Measurements from ENCODE around the gene OGDH.
"Not testable (repeated sequence)": the region's sequence is repeated elsewhere in the genome, so short reads cannot be mapped to it uniquely, and the experiment has no call there.

Gene OGDH

DNA sequence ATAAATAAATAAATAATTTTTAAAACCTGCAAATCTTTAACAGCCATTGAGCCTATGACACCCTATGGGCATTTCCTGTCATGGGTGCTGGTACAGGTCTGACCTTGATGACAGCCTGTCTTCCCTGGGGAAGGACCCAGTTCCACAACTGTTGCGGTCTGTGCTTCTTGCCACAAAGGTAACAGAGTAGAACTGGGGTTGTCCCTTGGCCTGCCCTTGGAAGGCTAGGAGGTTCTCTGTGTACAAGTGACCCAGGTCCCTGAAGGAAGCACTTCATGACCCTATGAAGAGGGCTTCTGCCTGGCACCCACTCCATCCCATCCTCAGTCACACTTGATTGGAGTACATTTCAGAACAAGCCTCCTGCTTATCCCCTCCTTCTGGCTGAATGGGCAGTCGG lies 66.9 kb downstream of the OGDH start:
- DNase-seq (ENCODE audit: low read depth) = no peak

DNA sequence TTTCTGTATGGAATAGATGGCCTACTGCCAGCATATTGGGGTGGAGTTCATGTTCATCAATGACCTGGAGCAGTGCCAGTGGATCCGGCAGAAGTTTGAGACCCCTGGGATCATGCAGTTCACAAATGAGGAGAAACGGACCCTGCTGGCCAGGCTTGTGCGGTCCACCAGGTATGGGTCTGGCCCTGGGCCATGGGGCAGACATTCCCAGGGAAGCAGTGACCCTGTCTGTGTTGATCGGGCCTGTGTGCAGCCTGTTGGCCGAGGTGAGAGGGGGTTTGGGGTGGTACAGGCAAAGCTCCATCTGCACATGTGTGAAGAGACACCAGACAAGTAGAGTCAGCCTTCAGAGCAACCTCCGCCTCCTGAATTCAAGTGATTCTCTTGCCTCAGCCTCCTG lies 67.3 kb downstream of the OGDH start:
- DNase-seq (ENCODE audit: low read depth) = no peak

DNA sequence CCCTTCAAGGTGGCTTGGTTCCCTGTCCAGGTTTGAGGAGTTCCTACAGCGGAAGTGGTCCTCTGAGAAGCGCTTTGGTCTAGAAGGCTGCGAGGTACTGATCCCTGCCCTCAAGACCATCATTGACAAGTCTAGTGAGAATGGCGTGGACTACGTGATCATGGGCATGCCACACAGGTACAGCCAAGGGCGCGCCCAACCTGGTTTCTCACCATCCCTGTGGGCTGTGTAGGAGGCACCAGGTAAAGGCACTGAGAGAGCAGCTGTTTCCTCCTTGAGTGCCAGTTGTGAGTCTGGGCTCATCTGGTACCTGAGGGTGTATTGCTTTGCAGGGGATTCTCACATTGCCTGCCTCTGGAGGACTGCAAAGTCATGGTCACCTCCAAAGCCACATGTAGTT lies 68.0 kb downstream of the OGDH start:
- DNase-seq (ENCODE audit: low read depth) = no peak

DNA sequence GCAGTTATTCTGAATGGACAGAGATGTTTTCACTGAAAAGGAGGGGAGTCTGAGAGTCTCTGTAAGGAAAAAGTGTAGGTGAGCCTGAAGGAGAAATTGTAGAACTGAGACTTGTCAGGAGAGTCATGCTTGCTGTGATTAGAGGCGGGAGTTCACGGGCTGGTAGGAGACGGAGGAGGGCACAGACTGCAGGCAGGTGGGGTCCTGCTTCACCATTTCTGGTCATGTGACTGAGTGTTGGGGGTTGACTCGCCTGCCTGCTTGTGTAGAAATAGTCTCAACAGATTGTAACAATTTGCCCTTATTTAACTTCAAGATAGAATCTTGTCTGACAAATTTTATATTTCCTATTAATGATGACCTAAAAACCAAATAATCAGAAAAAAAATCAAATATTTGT lies 70.3 kb downstream of the OGDH start:
- DNase-seq (ENCODE audit: low read depth) = no peak

GRCh38 chr7:44678101-44678470 lies 71.7 kb downstream of the OGDH start:
- no peak for DNase-seq (ENCODE audit: low read depth)

GRCh38 chr7:44678471-44679179 lies 72.2 kb downstream of the OGDH start:
- no peak for DNase-seq (ENCODE audit: low read depth)

DNA sequence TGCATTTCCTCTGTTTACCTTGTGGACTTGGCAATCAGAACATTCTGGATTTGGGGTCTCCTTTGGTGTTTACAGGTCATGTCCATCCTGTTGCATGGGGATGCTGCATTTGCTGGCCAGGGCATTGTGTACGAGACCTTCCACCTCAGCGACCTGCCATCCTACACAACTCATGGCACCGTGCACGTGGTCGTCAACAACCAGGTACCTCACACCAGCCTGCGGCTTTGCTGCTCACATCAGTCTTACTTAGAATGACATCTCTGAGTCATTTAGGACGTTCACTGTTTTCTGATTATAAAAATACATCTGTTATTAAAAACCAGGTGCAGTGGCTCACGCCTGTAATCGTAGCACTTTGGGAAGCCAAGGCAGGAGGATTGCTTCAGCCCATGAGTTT lies 75.2 kb downstream of the OGDH start:
- no peak for DNase-seq (ENCODE audit: low read depth)

DNA sequence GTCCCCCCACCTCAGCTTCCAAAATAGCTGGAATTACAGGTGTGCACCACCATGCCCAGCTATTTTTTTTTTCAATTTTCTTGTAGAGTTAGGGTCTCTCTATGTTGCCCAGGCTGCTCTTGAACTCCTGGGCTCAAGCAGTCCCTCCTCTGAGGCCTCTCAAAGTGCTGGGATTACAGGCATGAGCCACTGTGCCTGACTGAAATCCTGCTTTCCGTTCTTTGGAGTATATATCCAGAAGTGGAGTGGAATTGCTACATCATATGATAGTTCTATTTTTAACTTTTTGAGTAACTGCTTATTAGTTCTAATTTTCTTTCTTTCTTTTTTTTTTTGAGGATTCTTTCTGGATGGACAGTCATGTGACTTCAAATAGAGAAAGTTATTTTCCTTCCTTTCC lies 79.3 kb downstream of the OGDH start:
- DNase-seq (ENCODE audit: low read depth) = no peak

DNA sequence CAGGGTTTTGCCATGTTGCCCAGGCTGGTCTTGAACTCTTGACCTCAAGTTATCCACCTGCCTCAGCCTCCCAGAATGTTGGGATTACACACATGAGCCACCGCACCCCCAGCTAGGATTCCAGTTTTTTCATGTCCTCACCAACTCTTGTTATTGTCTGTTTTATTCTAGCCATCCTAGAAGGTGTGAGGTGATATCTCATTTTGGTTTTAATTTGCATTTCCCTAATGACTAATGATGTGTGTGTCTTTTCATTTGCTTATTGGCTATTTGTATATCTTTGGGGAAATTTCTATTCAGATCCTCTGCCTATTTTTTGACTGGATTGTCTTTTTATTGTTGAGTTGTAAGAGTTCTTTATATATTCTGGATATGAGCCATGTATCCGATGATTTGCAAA lies 83.0 kb downstream of the OGDH start:
- DNase-seq (ENCODE audit: low read depth) = no peak

DNA sequence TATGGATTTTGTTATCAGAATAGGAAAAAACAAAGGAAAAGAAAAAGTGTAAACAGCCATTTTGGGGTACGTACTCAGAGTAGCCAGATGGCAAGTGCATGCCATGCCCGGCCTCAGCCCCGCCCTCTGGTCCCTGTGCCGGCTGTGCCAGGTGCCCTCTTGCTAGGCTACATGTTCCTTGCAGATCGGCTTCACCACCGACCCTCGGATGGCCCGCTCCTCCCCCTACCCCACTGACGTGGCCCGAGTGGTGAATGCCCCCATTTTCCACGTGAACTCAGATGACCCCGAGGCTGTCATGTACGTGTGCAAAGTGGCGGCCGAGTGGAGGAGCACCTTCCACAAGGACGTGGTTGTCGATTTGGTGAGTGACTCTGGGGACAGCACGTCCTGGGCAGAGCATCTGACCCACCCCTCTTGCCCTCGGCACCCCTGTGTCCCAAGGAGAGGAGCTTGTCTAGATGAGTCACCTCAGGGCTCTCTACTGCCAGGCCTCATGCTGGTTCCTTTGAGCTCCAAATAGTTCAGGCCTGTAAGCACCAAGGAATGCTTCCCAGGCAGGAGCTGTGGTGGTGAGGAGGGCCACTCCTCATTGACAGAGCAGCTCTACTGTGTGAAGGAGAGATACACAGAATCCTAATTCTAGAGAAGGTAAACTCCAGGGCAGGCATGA lies 87.3 kb downstream of the OGDH start:
- DNase-seq (ENCODE audit: low read depth) = no peak

GRCh38 chr7:44694326-44694725 lies 87.9 kb downstream of the OGDH start:
- no peak for DNase-seq (ENCODE audit: low read depth)

GRCh38 chr7:44694766-44695165 lies 88.3 kb downstream of the OGDH start:
- no peak for DNase-seq (ENCODE audit: low read depth)

DNA sequence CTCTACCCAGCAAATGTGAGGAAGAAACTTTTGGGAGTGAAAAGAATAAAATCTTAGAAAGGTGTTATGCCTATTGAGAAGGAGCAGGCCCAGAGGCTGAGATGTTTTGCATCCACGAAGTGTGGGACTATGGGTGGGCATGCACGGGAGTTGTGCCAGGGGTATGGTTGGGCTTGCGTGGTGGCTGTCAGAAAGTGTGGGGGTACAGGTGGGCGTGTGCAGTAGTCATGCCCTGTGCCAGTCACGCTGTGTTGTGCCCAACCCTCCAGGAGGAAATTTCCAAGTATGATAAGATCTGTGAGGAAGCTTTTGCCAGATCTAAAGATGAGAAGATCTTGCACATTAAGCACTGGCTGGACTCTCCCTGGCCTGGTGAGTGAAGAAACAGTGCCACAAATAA lies 89.3 kb downstream of the OGDH start:
- DNase-seq (ENCODE audit: low read depth) = no peak

DNA sequence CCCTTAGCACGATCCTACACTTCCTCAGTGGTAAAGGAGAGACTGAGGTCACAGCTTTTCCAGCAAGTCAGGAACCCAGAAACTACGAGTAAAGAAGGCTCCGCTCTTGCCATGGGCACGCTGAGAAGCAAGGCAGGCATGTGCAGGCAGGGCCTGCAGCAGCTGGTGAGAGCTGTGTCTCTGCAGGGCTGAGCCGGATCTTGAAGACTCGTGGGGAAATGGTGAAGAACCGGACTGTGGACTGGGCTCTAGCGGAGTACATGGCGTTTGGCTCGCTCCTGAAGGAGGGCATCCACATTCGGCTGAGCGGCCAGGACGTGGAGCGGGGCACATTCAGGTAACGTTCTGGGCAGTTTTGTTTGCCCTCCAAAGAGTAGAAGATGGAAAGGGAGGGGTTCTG lies 90.3 kb downstream of the OGDH start:
- DNase-seq (ENCODE audit: low read depth) = no peak

DNA sequence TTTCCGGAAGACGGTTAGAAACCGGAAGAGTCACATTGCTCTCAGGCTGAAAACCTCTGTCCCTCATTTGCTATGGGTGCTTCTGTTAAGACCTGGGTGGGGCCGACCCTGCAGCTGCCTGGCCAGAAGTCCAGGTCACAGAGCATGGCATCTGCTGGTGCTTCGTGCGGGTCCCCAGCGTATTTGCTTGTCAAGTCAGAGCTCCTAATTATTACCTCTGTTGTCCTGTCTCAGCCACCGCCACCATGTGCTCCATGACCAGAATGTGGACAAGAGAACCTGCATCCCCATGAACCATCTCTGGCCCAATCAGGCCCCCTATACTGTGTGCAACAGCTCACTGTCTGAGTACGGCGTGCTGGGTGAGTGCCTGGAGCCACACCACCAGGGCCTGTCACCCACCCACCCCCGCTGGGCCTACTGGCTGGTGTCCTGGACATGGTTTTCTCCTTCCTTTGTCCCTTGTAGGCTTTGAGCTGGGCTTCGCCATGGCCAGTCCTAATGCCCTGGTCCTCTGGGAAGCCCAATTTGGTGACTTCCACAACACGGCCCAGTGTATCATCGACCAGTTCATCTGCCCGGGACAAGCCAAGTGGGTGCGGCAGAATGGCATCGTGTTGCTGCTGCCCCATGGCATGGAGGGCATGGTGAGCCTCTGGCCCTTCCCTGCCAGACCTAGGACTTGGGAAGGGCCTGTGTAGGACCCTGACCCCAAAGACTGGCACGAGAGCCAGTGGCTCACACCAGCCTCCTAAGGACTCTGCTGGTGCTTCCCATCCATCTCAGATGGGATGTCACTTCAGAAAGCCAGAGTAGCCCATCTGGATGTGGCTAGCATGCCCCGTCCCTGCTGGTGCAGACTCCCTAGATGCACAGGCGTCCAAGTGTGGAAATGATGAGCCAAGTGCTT lies 91.0 kb downstream of the OGDH start:
- no peak for DNase-seq (ENCODE audit: low read depth)

DNA sequence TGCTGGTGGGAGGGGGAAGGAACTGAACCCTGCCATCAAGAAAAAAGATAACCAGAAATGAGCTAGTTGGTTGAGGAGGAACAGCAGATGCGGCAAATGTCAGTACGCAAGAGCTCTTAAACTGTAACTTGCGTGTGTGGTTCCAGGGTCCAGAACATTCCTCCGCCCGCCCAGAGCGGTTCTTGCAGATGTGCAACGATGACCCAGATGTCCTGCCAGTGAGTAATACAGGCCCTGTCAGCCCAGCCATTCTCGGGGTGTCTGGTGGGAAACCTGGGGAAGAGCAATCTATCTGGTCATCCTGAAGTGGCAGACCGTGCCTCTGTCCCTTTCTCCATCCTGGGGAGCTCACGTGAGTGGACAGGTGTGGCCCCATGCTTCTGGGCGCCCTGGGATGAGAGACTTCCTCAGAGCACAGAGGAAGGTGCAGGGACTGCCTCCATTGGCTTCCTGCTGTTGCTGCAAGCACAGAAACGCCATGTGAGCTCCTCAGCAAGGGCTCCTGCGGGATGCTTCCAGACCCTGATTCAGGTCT lies 91.7 kb downstream of the OGDH start:
- DNase-seq (ENCODE audit: low read depth) = no peak

DNA sequence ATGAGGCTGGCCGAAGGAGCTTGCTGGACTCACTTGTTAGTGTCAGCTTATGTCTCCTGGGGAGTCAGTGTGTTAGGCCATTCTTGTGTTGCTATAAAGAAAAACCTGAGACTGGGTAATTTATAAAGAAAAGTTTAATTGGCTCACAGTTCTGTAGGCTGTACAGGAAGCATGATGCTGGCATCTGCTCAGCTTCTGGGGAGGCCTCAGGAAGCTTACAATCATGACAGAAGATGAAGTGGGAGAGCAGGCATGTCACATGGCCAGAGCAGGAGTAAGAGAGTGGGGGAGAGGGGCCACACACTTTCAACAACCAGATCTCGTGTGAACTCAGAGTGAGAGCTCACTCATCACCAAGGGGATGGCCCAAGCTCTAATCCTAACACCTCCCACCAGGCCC lies 93.2 kb downstream of the OGDH start:
- DNase-seq (ENCODE audit: low read depth) = not testable (repeated sequence)

DNA sequence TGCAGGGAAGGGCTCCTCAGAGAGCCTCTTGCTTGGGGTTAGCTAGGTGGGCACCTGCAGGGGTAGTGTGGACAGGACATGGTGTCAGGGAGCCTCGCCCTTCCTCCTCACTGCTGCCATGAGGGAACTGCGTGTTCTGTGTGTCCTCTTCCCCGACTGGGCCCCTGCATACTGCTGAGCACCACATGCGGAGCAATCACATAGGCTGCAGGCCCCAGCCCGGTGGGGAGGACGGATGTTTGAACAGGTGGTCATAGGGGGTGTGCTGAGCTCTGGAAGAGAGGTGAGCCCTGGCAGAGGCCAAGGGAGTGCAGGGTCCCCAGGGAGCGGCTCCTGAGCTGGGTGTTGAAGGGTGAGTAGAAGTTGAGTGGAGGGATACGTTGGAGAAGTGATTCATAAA lies 93.9 kb downstream of the OGDH start:
- no peak for DNase-seq (ENCODE audit: low read depth)

- DNase-seq (ENCODE audit: low read depth) = not testable (repeated sequence)
Measured at GRCh38 chr7:44703391-44703790, 97.0 kb downstream of the OGDH start.

GRCh38 chr7:44703921-44704320 lies 97.5 kb downstream of the OGDH start:
- no peak for DNase-seq (ENCODE audit: low read depth)

DNA sequence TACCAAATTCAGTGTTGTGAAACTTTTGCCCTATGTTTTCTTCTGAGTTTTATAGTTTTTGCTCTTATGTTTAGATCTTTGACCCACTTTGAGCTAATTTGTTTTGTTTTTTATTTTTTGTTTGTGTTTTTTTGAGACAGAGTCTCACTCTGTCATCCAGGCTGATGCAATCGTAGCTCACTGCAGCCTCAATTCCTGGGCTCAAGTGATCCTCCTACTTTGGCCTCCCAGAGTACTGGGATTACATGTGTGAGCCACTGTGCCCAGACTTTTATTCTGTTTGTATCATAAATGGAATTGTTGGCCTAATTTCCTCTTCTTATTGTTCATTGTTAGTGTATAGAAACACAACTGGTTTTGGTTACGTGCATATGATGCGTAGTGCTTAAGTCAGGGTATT lies 99.0 kb downstream of the OGDH start:
- DNase-seq (ENCODE audit: low read depth) = no peak

DNA sequence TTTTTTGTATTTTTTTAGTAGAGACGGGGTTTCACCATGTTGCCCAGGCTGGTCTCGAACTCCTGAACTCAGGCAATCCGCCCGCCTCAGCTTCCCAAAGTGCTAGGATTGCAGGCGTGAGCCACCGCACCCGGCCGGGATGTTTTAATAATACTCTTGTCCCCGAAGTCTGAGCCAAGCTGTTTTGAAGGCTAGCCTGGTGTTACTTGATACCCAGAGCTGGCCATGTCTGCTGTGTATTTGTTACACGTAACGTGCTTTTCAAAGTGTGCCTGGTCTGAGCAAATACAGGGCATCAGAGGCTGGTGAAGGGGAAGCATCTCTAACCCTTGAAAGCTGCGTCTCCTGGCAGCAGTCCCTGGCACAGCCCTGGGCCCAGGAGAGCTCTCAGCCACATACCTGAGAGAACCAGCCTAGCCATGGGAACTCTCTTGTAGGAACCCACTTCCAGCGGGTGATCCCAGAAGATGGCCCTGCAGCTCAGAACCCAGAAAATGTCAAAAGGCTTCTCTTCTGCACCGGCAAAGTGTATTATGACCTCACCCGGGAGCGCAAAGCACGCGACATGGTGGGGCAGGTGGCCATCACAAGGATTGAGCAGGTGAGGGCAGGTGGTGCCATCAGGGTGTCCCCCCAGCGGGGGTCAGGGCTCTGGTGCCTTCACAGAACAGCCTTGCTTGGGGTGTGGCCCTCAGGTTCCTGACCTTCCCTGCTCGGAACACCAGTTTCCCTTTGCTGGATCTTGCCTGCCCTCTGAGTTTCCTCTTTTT lies 100.5 kb downstream of the OGDH start:
- no peak for DNase-seq (ENCODE audit: low read depth)
